Upper lobe of right lung (tissue), 1 donor: ENCODE results near the gene PKM. TPM values are rescaled to one million over a fixed set of nuclear protein-coding genes. Genes with fewer than 3 reads are reported as not detected.

Experiments
- ATAC-seq: fragments of 200-7000 bp; cut with Tn5 transposase; one replicate; pipeline ENCODE4 v1.9.1; 2020; ENCODE audit warnings: mild to moderate bottlenecking, moderate library complexity
- DNase-seq: peaks from one replicate; pipeline ENCODE4 v3.0.0-alpha.2; 2020
- H3K27ac ChIP-seq: fragments of 200-600 bp; one replicate; pipeline ENCODE4 v1.8.0; 2022
- H3K27me3 ChIP-seq: fragments of 200-600 bp; one replicate; pipeline ENCODE4 v1.8.0; 2022; ENCODE audit warnings: mild to moderate bottlenecking
- H3K36me3 ChIP-seq: fragments of 200-600 bp; one replicate; pipeline ENCODE4 v1.8.0; 2022
- H3K4me1 ChIP-seq: fragments of 200-600 bp; one replicate; pipeline ENCODE4 v1.8.0; 2022
- H3K4me3 ChIP-seq: fragments of 200-600 bp; one replicate; pipeline ENCODE4 v1.8.0; 2022; ENCODE audit warnings: mild to moderate bottlenecking
- H3K9me3 ChIP-seq: fragments of 200-600 bp; one replicate; pipeline ENCODE4 v1.8.0; 2022
- CTCF ChIP-seq: fragments of 200-600 bp; IDR thresholded peaks from one replicate; pipeline ENCODE4 v1.8.0; 2022; ENCODE audit warnings: antibody characterized with exemption
- intact Hi-C: fragments of 100-400 bp; cut with DNase I; formaldehyde crosslinking; loops from one replicate; pipeline ENCODE4 v1.11.0; 2022
- total RNA-seq: library from RNA; stranded (reverse); fragmentation: NEBNext Ultra II Directional; extraction: Animal tissue kit (Norgen Biotek cat#: 25700); gene quantifications from one replicate; pipeline ENCODE4 v1.2.1, GENCODE V29; 2021
- donor health status: DM: no; HTN: yes; CAD: no; lungs with severe emphysema.

The PKM gene
- total RNA-seq, 1 donor from 2014 or later = 426 TPM

- Histone ChIP-seq H3K4me3 (peak overlapping the region; percentile 100), H3K4me1 (peaks cover 57% of the 10 kb centered on the region), H3K36me3 (peaks cover 5% of the 10 kb centered on the region), H3K9me3 (no peaks in the 10 kb centered on the region), H3K27ac (peak overlapping the region; percentile 92), H3K27me3 (no peaks in the 10 kb centered on the region)
- ATAC-seq (no peak), DNase-seq (no peak)
- intact Hi-C loops = no loop called here
- no peak for TF ChIP-seq CTCF
These were observed 3.3 kb downstream of the PKM start for GRCh38 chr15:72227720-72228119.

- no peaks in the 10 kb centered on the region for H3K27me3 ChIP-seq
- peaks cover 5% of the 10 kb centered on the region for H3K36me3 ChIP-seq
- H3K9me3 ChIP-seq = no peaks in the 10 kb centered on the region
- peak overlapping the region; percentile 44 for H3K27ac ChIP-seq
- intact Hi-C loops = no loop called here
- DNase-seq (no peak), ATAC-seq (no peak)
- H3K4me3 ChIP-seq = peak overlapping the region; percentile 3
- H3K4me1 ChIP-seq = peaks cover 57% of the 10 kb centered on the region
- no peak for TF ChIP-seq CTCF
These were observed 3.8 kb downstream of the PKM start for GRCh38 chr15:72227192-72227586.

GRCh38 chr15:72223278-72223677 lies 7.7 kb downstream of the PKM start:
- Histone ChIP-seq H3K27me3 (no peaks in the 10 kb centered on the region), H3K4me1 (peaks cover 53% of the 10 kb centered on the region), H3K36me3 (peaks cover 25% of the 10 kb centered on the region), H3K27ac (no peak overlapping the region), H3K4me3 (no peak overlapping the region), H3K9me3 (no peaks in the 10 kb centered on the region)
- intact Hi-C loops = no loop called here
- DNase-seq (no peak), ATAC-seq (no peak)
- no peak for TF ChIP-seq CTCF

GRCh38 chr15:72222393-72222792 lies 8.6 kb downstream of the PKM start:
- no peak for DNase-seq
- H3K27ac ChIP-seq = peak overlapping the region; percentile 11
- H3K4me3 ChIP-seq = no peak overlapping the region
- H3K36me3 ChIP-seq = peaks cover 34% of the 10 kb centered on the region
- peaks cover 45% of the 10 kb centered on the region for H3K4me1 ChIP-seq
- TF ChIP-seq CTCF = no peak
- intact Hi-C loops = no loop called here
- ATAC-seq = peak; percentile 58
- no peaks in the 10 kb centered on the region for H3K9me3 ChIP-seq
- H3K27me3 ChIP-seq = no peaks in the 10 kb centered on the region

GRCh38 chr15:72220687-72221086 lies 10.3 kb downstream of the PKM start:
- TF ChIP-seq CTCF = no peak
- no peak for ATAC-seq
- peaks cover 51% of the 10 kb centered on the region for H3K36me3 ChIP-seq
- H3K9me3 ChIP-seq = no peaks in the 10 kb centered on the region
- no peak for DNase-seq
- H3K27ac ChIP-seq = no peak overlapping the region
- no peaks in the 10 kb centered on the region for H3K27me3 ChIP-seq
- intact Hi-C loops = no loop called here
- peaks cover 28% of the 10 kb centered on the region for H3K4me1 ChIP-seq
- H3K4me3 ChIP-seq = no peak overlapping the region

- TF ChIP-seq CTCF = no peak
- ATAC-seq (no peak), DNase-seq (no peak)
- H3K9me3 ChIP-seq = no peaks in the 10 kb centered on the region
- no peaks in the 10 kb centered on the region for H3K27me3 ChIP-seq
- peaks cover 13% of the 10 kb centered on the region for H3K4me1 ChIP-seq
- H3K36me3 ChIP-seq = peaks cover 81% of the 10 kb centered on the region
- intact Hi-C loops = no loop called here
- H3K4me3 ChIP-seq = no peak overlapping the region
- no peak overlapping the region for H3K27ac ChIP-seq
These were observed 13.8 kb downstream of the PKM start for GRCh38 chr15:72217216-72217615.
